Measurements from ENCODE around the gene TRAP1.

DNA sequence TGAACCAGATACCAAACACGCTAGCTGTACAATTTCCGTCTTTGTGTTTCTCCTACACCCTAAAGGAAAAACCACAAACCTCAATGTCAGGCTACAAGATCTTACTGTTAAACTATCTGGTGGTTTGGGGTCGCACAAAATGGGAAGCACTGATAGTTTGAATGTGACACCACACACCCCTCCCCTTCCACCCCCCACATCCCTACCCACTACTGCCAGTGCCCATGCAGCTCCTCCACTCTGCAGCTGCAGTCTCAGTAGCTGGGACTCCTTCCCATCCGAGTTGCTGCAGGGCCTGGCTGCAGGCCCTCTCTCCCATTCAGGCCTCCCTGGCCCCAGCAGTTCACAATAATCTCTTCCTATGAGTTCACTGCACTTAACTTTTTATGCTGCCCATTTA lies 18.4 kb downstream of the TRAP1 start:
- TF ChIP-seq, protein P1, sequence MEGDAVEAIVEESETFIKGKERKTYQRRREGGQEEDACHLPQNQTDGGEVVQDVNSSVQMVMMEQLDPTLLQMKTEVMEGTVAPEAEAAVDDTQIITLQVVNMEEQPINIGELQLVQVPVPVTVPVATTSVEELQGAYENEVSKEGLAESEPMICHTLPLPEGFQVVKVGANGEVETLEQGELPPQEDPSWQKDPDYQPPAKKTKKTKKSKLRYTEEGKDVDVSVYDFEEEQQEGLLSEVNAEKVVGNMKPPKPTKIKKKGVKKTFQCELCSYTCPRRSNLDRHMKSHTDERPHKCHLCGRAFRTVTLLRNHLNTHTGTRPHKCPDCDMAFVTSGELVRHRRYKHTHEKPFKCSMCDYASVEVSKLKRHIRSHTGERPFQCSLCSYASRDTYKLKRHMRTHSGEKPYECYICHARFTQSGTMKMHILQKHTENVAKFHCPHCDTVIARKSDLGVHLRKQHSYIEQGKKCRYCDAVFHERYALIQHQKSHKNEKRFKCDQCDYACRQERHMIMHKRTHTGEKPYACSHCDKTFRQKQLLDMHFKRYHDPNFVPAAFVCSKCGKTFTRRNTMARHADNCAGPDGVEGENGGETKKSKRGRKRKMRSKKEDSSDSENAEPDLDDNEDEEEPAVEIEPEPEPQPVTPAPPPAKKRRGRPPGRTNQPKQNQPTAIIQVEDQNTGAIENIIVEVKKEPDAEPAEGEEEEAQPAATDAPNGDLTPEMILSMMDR (IDR thresholded peaks at IDR 0.05), result no peak
- TF ChIP-seq POLR2A (IDR thresholded peaks at IDR 0.05), result no peak
- no peak for TF ChIP-seq POLR2AphosphoS5 (IDR thresholded peaks at IDR 0.05; ENCODE audit: insufficient read depth in 1 of 2, low read depth in 1 of 2)

Measured in vagina (tissue), 2 donors.